Subcutaneous adipose tissue (tissue), 4 donors: ENCODE results near the gene PLEKHA4. TPM values are rescaled to one million over a fixed set of nuclear protein-coding genes. Genes with fewer than 3 reads are reported as not detected.

Experiments
- total RNA-seq, 4 donors: library from RNA; depleted of rRNA; stranded (reverse); fragments of >200 nt; gene quantifications; one replicate each; pipeline ENCODE4 v1.1.0, GENCODE V29; 2016
- TF ChIP-seq, protein P1 (sequence below): fragments of 450-650 bp; IDR thresholded peaks from one replicate; pipeline ENCODE4 v1.5.1; 2016; ENCODE audit warnings: low read depth, mild to moderate bottlenecking, control low read depth, antibody characterized with exemption, moderate library complexity

PLEKHA4 gene
- total RNA-seq, 4 donors from 2014 or later, result 5.7 to 27.3 (median 8.5) TPM

DNA sequence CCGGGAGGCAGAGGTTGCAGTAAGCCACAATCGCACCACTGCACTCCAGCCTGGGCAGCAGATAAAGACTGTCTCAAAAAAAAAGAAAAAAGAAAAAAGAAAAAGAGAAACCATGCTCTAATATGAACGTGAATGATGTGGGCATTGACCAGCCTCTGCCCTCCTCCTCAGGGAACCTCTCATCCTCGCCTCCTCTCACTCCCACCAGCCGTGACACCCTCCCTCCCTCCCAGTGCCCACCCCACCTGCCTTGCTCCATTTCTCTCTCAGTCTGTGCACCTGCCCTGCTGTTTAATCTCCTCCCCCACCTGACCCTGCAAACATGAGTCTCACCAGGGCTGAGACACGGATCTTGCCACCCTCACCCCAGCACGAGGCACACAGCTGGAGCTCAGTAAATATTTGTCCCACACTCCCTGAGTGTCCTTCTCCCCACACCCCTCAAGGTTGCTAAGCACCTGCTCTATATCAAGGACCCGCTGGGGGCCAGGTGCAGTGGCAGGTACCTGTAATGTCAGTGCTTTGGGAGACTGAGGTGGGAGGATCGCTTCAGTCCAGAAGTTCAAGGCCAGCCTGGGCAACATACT, 50.1 kb downstream of the PLEKHA4 start:
- TF ChIP-seq, protein P1, sequence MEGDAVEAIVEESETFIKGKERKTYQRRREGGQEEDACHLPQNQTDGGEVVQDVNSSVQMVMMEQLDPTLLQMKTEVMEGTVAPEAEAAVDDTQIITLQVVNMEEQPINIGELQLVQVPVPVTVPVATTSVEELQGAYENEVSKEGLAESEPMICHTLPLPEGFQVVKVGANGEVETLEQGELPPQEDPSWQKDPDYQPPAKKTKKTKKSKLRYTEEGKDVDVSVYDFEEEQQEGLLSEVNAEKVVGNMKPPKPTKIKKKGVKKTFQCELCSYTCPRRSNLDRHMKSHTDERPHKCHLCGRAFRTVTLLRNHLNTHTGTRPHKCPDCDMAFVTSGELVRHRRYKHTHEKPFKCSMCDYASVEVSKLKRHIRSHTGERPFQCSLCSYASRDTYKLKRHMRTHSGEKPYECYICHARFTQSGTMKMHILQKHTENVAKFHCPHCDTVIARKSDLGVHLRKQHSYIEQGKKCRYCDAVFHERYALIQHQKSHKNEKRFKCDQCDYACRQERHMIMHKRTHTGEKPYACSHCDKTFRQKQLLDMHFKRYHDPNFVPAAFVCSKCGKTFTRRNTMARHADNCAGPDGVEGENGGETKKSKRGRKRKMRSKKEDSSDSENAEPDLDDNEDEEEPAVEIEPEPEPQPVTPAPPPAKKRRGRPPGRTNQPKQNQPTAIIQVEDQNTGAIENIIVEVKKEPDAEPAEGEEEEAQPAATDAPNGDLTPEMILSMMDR, result no peak

DNA sequence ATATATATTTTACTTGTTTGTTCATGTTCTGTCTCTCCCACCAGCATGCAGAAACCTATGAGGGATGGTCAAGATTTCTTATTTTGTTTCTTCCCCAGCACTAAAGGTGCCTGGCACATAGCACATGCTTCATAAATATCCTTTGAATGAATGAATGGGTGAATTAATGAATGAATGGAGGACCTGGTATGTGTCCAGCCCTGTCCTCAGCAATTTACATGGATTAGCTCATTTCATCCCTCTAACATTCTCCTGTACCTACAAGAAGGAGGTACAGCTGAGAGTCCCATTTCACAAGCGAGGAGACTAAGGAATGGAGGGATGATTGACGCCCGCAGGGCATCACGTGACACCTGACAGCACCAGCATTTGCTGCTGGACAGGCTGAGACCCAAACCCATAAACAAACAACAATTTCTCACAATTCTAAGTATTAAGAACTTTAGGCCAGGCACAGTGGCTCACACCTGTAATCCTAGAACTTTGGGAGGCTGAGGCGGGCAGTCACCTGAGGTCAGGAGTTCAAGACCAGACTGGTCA, 50.8 kb downstream of the PLEKHA4 start:
- TF ChIP-seq, protein P1, result no peak

DNA sequence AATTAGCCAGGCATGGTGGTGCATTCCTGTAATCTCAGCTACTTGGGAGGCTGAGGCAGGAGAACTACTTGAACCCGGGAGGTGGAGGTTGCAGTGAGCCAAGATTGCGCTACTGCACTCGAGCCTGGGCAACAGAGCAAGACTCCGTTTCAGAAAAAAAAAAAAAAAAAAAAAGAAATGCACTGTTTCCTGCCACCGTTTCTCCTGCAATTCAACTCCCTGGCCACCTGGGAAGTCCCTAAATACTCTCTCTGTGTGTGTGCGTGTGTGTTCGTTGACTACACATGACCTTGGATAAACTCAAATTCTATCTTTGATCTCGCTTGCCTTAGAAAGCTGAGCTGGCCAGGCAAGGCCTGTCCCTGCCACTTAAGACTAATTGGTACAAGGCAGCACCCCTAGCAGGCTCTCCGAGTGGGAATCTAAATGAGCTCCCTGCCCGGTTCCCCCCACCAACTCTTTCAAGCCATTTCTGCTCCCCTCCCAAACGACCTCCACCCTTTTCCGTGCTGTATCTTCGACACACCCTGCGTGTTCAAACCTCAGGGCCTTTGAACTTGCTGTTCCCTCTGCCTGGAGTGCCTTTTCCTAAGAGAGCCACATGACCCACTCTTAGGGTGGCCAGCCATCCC, 52.4 kb downstream of the PLEKHA4 start:
- TF ChIP-seq, protein P1, result no peak

DNA sequence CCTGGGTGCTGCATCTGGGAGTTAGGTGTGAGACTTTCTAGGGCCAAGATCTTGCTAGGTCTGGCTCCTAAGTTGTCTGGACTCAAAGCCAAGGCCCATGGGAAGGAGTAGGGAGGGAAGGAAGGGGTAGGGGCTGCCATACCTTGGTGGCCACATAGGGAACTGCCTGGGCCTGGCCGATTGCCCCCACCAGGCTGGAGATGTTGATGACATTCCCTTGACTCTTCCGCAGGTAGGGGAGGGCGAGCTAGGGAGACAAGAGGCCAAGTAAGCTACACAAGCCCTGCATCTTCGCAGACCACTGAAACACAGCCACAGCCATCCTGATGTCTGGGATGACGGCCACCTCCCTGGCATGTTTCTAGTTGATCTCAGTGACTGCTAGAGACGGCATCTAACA, 53.5 kb downstream of the PLEKHA4 start:
- TF ChIP-seq, protein P1, result no peak

DNA sequence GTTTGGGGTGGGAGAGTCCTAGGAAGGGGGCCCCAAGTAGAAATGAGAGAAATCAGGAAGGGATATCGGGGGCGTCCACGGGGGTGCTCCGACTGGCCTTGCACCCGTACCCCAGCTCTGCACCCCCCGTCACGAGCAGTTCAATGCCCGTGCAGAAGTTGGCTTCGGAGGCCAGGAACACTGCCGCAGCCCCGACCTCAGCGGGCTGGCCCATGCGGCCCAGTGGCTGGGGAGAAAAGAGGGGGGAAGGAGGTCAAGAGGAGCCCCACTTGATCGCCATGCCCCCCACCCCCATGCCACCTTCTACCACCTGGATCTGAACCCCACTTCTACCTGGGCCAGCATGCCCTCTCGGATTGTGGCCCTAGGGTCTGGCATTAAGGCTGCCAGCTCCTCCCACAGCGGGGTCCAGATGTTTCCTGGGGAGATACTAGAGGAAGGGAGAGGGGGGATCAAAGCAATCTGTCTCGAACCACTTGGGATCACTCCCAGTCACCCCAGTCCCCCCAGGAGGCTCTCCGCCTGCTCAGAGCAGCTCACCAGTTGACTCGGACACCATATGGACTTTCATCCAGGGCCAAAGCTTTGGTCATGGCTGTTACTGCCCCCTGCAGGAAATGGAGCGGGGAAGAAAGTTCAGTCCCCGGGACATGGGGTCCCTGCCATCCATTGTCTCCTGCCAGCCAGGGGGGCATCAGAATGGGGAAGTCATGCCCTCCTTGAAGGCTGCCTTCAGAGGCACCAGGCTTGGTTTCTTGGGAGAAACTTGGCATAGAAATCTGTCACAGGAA, 55.1 kb downstream of the PLEKHA4 start:
- TF ChIP-seq, protein P1, result no peak

DNA sequence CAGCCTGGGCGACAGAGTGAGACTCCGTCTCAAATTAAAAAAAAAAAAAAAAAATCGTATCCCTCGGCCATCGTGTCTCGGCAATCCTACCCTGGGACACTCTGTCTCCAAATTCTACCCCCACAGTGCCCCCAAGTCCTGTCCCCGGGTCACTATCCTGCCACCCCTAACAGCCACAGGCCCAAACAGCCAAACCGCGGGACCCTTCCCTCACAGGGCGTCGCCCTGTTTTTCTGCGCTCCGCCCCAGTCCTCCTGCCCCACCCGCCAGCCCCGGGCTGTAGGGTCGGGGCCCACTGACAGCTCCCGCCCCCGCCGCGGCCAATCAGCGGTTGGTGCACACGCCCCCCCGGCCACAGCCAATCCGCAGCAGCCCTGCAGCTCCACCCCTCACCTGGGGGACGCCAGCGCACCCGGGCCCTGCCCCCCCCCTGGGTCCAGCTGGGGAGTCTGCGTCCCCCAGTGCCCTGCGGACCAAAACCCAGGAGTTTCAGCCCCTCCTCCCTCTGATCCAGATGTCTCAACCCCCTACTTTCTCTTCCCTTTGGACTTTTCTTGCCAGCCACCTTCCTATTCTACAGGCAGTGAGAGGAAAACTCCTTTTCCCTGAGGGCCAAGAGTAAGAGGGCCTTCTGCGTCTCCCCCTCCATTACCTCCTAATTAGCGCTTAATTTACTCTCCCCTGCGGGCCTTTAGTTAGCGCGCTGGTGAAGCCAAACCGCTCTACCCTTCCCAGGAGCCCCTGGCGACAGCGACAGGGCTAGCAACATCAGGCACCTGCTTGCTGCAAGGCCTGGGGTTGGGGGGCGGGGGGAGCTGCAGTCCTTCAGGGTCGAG, 56.1 kb downstream of the PLEKHA4 start:
- TF ChIP-seq, protein P1, result no peak
